ENCODE data around the gene PRIM2.
"Not testable (repeated sequence)": the region's sequence is repeated elsewhere in the genome, so short reads cannot be mapped to it uniquely, and the experiment has no call there.

Gene PRIM2

GRCh38 chr6:57658526-57658925 lies 341.1 kb downstream of the PRIM2 start:
- not testable (repeated sequence) for H3K4me1 ChIP-seq (ENCODE audit: control insufficient read depth, insufficient read depth, low read length); H3K4me3 ChIP-seq (ENCODE audit: low read length); DNase-seq (ENCODE audit: low read depth); H3K36me3 ChIP-seq (ENCODE audit: control insufficient read depth, insufficient read depth, low read length, severe bottlenecking); H3K9ac ChIP-seq (ENCODE audit: low read length); H3K9me3 ChIP-seq (ENCODE audit: control insufficient read depth, low read length); H3K27me3 ChIP-seq (replicated peaks; ENCODE audit: control insufficient read depth, insufficient read depth, low read length)

GRCh38 chr6:57659794-57660193 lies 342.4 kb downstream of the PRIM2 start:
- DNase-seq (ENCODE audit: low read depth): not testable (repeated sequence)

DNA sequence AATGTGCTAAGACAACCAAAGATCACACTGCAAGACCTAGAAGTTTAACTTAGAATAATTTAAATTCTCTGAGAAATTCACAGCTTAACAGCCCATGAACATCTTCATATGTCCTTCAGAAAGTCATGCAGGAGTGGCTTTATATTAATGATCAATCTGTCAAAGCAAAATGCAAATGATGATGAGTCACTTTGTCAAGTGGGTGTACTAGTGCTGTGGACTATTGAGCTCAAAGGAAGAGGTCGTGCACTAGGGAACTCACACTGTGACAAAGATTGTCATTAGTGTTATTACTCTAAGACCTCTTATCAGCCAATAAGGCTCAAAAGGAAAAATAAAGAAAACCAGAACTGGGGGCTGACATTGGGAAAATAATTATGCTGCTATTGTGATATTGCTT lies 343.5 kb downstream of the PRIM2 start:
- H3K4me1 ChIP-seq (ENCODE audit: control insufficient read depth, insufficient read depth, low read length); H3K27me3 ChIP-seq (replicated peaks; ENCODE audit: control insufficient read depth, insufficient read depth, low read length); H3K9ac ChIP-seq (ENCODE audit: low read length); H3K36me3 ChIP-seq (ENCODE audit: control insufficient read depth, insufficient read depth, low read length, severe bottlenecking); H3K9me3 ChIP-seq (ENCODE audit: control insufficient read depth, low read length); DNase-seq (ENCODE audit: low read depth); H3K4me3 ChIP-seq (ENCODE audit: low read length): not testable (repeated sequence)

More at GRCh38 chr6:57659794-57660193, 342.4 kb downstream of the PRIM2 start:
- not testable (repeated sequence) for H3K9me3 ChIP-seq (ENCODE audit: control insufficient read depth, low read length); H3K36me3 ChIP-seq (ENCODE audit: control insufficient read depth, insufficient read depth, low read length, severe bottlenecking); H3K4me1 ChIP-seq (ENCODE audit: control insufficient read depth, insufficient read depth, low read length); H3K4me3 ChIP-seq (ENCODE audit: low read length); H3K27me3 ChIP-seq (replicated peaks; ENCODE audit: control insufficient read depth, insufficient read depth, low read length); H3K9ac ChIP-seq (ENCODE audit: low read length)

- not testable (repeated sequence) for H3K9me3 ChIP-seq (ENCODE audit: control insufficient read depth, low read length); H3K4me3 ChIP-seq (ENCODE audit: low read length); H3K27me3 ChIP-seq (replicated peaks; ENCODE audit: control insufficient read depth, insufficient read depth, low read length); H3K36me3 ChIP-seq (ENCODE audit: control insufficient read depth, insufficient read depth, low read length, severe bottlenecking); DNase-seq (ENCODE audit: low read depth)
- peak overlapping the region; percentile 68 for H3K9ac ChIP-seq (ENCODE audit: low read length)
- peaks cover 21% of the 10 kb centered on the region for H3K4me1 ChIP-seq (ENCODE audit: control insufficient read depth, insufficient read depth, low read length)
Observed at GRCh38 chr6:57668108-57668507, 350.7 kb downstream of the PRIM2 start.

DNA sequence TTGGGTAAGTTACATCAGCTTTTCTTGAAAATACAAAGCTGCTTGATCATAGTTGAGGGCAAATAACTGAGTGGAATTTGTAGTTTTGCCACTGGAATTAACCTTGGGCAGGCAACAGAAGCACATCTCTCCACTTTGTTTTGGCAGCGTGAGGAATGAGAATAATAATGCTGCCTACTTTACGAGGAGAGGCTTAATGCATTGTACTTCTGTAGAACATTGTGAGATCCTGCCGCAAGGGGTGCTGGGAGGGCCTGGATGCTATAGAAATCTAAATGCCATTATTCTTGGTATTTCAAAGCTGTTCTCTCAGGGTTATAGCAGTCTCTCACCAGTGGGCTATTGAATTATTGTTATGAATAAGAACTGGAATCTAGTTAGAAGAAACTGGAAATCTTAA lies 353.8 kb downstream of the PRIM2 start:
- not testable (repeated sequence) for H3K4me3 ChIP-seq (ENCODE audit: low read length); H3K9me3 ChIP-seq (ENCODE audit: control insufficient read depth, low read length); H3K36me3 ChIP-seq (ENCODE audit: control insufficient read depth, insufficient read depth, low read length, severe bottlenecking); H3K27me3 ChIP-seq (replicated peaks; ENCODE audit: control insufficient read depth, insufficient read depth, low read length)
- Histone ChIP-seq H3K4me1 (ENCODE audit: control insufficient read depth, insufficient read depth, low read length) (peaks cover 21% of the 10 kb centered on the region), H3K9ac (ENCODE audit: low read length) (peak overlapping the region; percentile 56)
- DNase-seq (ENCODE audit: low read depth): peak; percentile 0

- DNase-seq (ENCODE audit: low read depth): peak; percentile 21
- not testable (repeated sequence) for H3K4me3 ChIP-seq (ENCODE audit: low read length); H3K36me3 ChIP-seq (ENCODE audit: control insufficient read depth, insufficient read depth, low read length, severe bottlenecking); H3K27me3 ChIP-seq (replicated peaks; ENCODE audit: control insufficient read depth, insufficient read depth, low read length); H3K9me3 ChIP-seq (ENCODE audit: control insufficient read depth, low read length)
- Histone ChIP-seq H3K9ac (ENCODE audit: low read length) (peak overlapping the region; percentile 82), H3K4me1 (ENCODE audit: control insufficient read depth, insufficient read depth, low read length) (peaks cover 20% of the 10 kb centered on the region)
Observed at GRCh38 chr6:57671937-57672627, 354.7 kb downstream of the PRIM2 start.

- peaks cover 13% of the 10 kb centered on the region for H3K4me1 ChIP-seq (ENCODE audit: control insufficient read depth, insufficient read depth, low read length)
- H3K4me3 ChIP-seq (ENCODE audit: low read length); H3K27me3 ChIP-seq (replicated peaks; ENCODE audit: control insufficient read depth, insufficient read depth, low read length); H3K9me3 ChIP-seq (ENCODE audit: control insufficient read depth, low read length); H3K9ac ChIP-seq (ENCODE audit: low read length); DNase-seq (ENCODE audit: low read depth); H3K36me3 ChIP-seq (ENCODE audit: control insufficient read depth, insufficient read depth, low read length, severe bottlenecking): not testable (repeated sequence)
Observed at GRCh38 chr6:57673281-57673680, 355.9 kb downstream of the PRIM2 start.

DNA sequence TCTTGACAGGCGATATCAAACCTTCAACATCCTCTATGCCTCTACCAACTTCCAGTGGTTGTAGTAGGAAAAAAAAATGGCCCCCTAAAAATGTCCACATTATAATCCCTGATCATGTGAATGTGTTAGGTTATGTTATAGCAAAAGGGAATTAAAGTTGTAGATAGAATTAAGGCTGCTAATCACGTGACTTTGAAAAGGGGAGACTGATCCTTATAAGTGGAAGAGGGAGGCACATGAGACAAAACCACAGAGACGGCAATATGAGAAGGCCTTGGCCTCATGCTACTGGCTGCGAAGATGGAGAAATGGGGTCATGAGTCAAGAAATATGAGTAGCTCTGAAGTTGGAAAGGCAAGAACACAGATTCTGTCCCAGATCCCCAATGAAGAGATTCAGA lies 358.0 kb downstream of the PRIM2 start:
- H3K4me1 ChIP-seq (ENCODE audit: control insufficient read depth, insufficient read depth, low read length); H3K36me3 ChIP-seq (ENCODE audit: control insufficient read depth, insufficient read depth, low read length, severe bottlenecking); H3K27me3 ChIP-seq (replicated peaks; ENCODE audit: control insufficient read depth, insufficient read depth, low read length); H3K9me3 ChIP-seq (ENCODE audit: control insufficient read depth, low read length); H3K4me3 ChIP-seq (ENCODE audit: low read length); DNase-seq (ENCODE audit: low read depth); H3K9ac ChIP-seq (ENCODE audit: low read length): not testable (repeated sequence)

- H3K4me1 ChIP-seq (ENCODE audit: control insufficient read depth, insufficient read depth, low read length); H3K36me3 ChIP-seq (ENCODE audit: control insufficient read depth, insufficient read depth, low read length, severe bottlenecking); H3K27me3 ChIP-seq (replicated peaks; ENCODE audit: control insufficient read depth, insufficient read depth, low read length); H3K9ac ChIP-seq (ENCODE audit: low read length); H3K4me3 ChIP-seq (ENCODE audit: low read length); DNase-seq (ENCODE audit: low read depth); H3K9me3 ChIP-seq (ENCODE audit: control insufficient read depth, low read length): not testable (repeated sequence)
Observed at GRCh38 chr6:57696382-57696781, 379.0 kb downstream of the PRIM2 start.

Measured in adipocyte (in vitro differentiated cells).